Dermis blood vessel endothelial cell (primary cell): ENCODE results near the gene MYMK. TPM values are rescaled to one million over a fixed set of nuclear protein-coding genes. Genes with fewer than 3 reads are reported as not detected.

ENCODE experiments used
- total RNA-seq: library from RNA; depleted of rRNA; stranded (reverse); fragments of >200 nt; gene quantifications from 2 replicates; pipeline ENCODE4 v1.2.3, GENCODE V29; 2014

MYMK gene
- total RNA-seq, 1 donor from 2014 or later: not detected

Other genes with a start within 250 kb of the MYMK start
- gene ABO, start 249.8 kb downstream of the MYMK start, total RNA-seq: under 0.01 and 0.51 TPM in 2 replicates
- gene SURF6, start 188.8 kb downstream of the MYMK start, total RNA-seq: 13.0 and 15.0 TPM in 2 replicates
- 17.7 and 26.6 TPM in 2 replicates for gene MED22, start 176.8 kb downstream of the MYMK start, total RNA-seq
- gene RPL7A, start 176.7 kb downstream of the MYMK start, total RNA-seq: 1,936 and 2,833 TPM in 2 replicates
- gene SURF1, start 168.5 kb downstream of the MYMK start, total RNA-seq: 15.3 and 31.1 TPM in 2 replicates
- 11.2 and 11.7 TPM in 2 replicates for gene SURF2, start 168.4 kb downstream of the MYMK start, total RNA-seq
- 370 and 397 TPM in 2 replicates for gene SURF4, start 148.9 kb downstream of the MYMK start, total RNA-seq
- gene STKLD1, start 148.6 kb downstream of the MYMK start, total RNA-seq: 0.47 and 1.2 TPM in 2 replicates
- 16.2 and 26.9 TPM in 2 replicates for gene REXO4, start 106.9 kb downstream of the MYMK start, total RNA-seq
- gene ADAMTS13, start 102.6 kb downstream of the MYMK start, total RNA-seq: 0.84 and 1.0 TPM in 2 replicates
- 12.8 and 21.4 TPM in 2 replicates for gene CACFD1, start 65.0 kb downstream of the MYMK start, total RNA-seq
- 32.0 and 42.1 TPM in 2 replicates for gene SLC2A6, start 45.9 kb downstream of the MYMK start, total RNA-seq
- gene ADAMTSL2, start 9.7 kb upstream of the MYMK start, total RNA-seq: under 0.01 and 0.17 TPM in 2 replicates
- gene FAM163B, start 84.4 kb upstream of the MYMK start, total RNA-seq: not detected in 2 replicates
- gene DBH, start 111.4 kb upstream of the MYMK start, total RNA-seq: not detected in 2 replicates
- gene SARDH, start 213.4 kb upstream of the MYMK start, total RNA-seq: 0.34 and 0.37 TPM in 2 replicates